Keratinocyte (primary cell): ENCODE measurements around the gene GLT1D1.

Experiments
- EZH2 ChIP-seq: IDR thresholded peaks from one replicate; pipeline ENCODE4 v1.6.1; 2012; ENCODE audit warnings: inconsistent platforms, mild to moderate bottlenecking, low read length, moderate library complexity
- TF ChIP-seq, protein P1 (sequence below), 3 experiments: IDR thresholded peaks in 1 of 3; conservative IDR thresholded peaks in 1 of 3; optimal IDR thresholded peaks in 1 of 3; 2 replicates in 2 of 3; 3 replicates in 1 of 3; pipeline versions ENCODE3 to v1.5.1; 2011; ENCODE audit warnings: low read length in 3 of 3, mild to moderate bottlenecking in 3 of 3, moderate library complexity in 2 of 3, control low read depth in 1 of 3, inconsistent platforms in 1 of 3; ENCODE audit not compliant: insufficient read depth in 2 of 3; ENCODE audit errors: extremely low read depth in 1 of 3

DNA sequence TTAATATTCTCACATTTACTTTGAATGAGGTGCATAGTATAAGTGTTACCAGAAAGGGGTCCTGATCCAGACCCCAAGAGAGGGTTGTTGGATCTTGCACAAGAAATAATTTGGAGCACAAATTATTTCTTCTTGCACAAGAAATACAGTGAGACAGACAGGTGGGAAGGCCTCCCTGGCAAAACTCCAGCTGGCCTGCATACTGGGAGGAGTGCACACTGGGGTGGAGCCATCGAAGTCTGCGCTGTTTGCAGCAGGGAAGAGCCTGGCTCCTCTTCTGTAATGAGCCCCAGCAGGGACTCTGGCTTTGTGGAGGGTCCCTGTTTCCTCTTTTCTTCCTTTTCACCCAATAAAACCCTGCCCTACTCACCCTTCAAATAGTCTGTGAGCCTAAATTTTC is 141.6 kb downstream of the GLT1D1 start:
- TF ChIP-seq, protein P1, sequence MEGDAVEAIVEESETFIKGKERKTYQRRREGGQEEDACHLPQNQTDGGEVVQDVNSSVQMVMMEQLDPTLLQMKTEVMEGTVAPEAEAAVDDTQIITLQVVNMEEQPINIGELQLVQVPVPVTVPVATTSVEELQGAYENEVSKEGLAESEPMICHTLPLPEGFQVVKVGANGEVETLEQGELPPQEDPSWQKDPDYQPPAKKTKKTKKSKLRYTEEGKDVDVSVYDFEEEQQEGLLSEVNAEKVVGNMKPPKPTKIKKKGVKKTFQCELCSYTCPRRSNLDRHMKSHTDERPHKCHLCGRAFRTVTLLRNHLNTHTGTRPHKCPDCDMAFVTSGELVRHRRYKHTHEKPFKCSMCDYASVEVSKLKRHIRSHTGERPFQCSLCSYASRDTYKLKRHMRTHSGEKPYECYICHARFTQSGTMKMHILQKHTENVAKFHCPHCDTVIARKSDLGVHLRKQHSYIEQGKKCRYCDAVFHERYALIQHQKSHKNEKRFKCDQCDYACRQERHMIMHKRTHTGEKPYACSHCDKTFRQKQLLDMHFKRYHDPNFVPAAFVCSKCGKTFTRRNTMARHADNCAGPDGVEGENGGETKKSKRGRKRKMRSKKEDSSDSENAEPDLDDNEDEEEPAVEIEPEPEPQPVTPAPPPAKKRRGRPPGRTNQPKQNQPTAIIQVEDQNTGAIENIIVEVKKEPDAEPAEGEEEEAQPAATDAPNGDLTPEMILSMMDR (optimal IDR thresholded peaks at IDR 0.05 in 1 of 3, IDR thresholded peaks at IDR 0.05 in 1 of 3, conservative IDR thresholded peaks at IDR 0.05 in 1 of 3; ENCODE audit: extremely low read depth in 1 of 3, insufficient read depth in 2 of 3, low read length in 3 of 3): no peak
- no peak for TF ChIP-seq EZH2
